Measurements from ENCODE around the gene STK33. TPM values are rescaled to one million over a fixed set of nuclear protein-coding genes. Genes with fewer than 3 reads are reported as not detected.

Gene STK33
- polyA plus RNA-seq, 1 donor from 2014 or later, result 13.9 TPM

DNA sequence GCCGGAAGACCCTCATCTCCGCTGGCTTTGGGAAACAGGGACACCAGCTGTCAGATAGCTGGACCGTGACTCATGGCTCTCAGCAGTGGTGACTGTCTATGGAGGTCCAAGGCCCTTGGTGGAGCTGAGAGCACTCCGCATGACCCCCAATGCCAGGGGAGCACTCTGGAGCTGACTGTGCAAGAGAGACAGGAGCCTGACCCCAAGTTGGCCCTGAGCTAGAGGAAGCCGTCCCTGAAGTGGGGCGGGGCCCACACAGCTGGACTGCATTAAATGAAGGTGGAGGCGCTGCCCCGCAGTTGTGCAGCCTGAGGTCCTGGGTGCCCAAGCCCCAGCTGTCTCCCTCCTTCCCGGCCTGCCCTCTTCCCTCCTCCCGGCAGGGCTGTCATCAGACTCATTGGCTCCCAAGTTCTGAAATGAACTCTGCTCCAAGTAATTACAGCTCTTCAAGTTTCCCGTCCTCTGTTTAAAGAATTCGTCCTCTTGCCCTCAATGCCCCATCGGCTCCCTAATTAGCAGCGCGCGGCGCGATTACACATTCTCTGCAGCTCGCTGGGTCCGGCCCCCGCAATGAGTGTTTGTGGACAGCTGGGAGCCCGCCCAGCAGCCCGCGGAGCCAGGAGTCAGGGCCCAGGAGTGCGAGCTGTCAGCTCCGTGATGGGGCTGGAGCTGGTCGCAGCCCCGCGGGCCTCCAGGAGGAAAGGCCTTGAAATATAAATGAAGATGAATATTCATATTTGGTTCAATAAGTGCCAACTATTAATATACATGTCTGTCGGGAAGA lies 237.1 kb downstream of the STK33 start:
- Histone ChIP-seq H3K36me3 (ENCODE audit: insufficient read depth, low read length) (no peaks in the 10 kb centered on the region), H3K79me2 (replicated peaks; ENCODE audit: insufficient read depth, low read length) (no peaks in the 10 kb centered on the region), H3K4me2 (ENCODE audit: low read length) (no peak overlapping the region), H3K27me3 (ENCODE audit: insufficient read depth, low read depth, low read length) (no peaks in the 10 kb centered on the region), H3K9me3 (ENCODE audit: low read length) (no peaks in the 10 kb centered on the region), H4K20me1 (ENCODE audit: insufficient read depth) (no peaks in the 10 kb centered on the region), H3K9me2 (ENCODE audit: insufficient read depth, low read length) (no peaks in the 10 kb centered on the region), H2AFZ (ENCODE audit: low read depth, low read length) (no peak overlapping the region), H3K27ac (ENCODE audit: low read length) (no peak overlapping the region), H3K9ac (ENCODE audit: low read length) (no peak overlapping the region), H3K4me3 (ENCODE audit: low read length) (no peak overlapping the region), H3F3A (ENCODE audit: insufficient read depth, low read length, poor library complexity, severe bottlenecking) (no peaks in the 10 kb centered on the region)
- no peak for TF ChIP-seq RAD21 (conservative IDR thresholded peaks at IDR 0.05)
- no peak for TF ChIP-seq EP300 (conservative IDR thresholded peaks at IDR 0.05; ENCODE audit: poor library complexity, severe bottlenecking)
- TF ChIP-seq POLR2AphosphoS5 (IDR thresholded peaks at IDR 0.05), result no peak
- no peak for TF ChIP-seq SMC3 (conservative IDR thresholded peaks at IDR 0.05; ENCODE audit: poor library complexity)
- no peak for TF ChIP-seq REST (IDR thresholded peaks at IDR 0.05; ENCODE audit: borderline replicate concordance)
- no peak for TF ChIP-seq TAF1 (IDR thresholded peaks at IDR 0.05; ENCODE audit: low read depth)
- TF ChIP-seq CTCF (IDR thresholded peaks at IDR 0.05; ENCODE audit: poor library complexity, severe bottlenecking), result no peak
- TF ChIP-seq EZH2 (IDR thresholded peaks at IDR 0.05; ENCODE audit: borderline replicate concordance, insufficient read depth, low read length, poor library complexity, severe bottlenecking), result no peak
- no peak for TF ChIP-seq MXI1 (conservative IDR thresholded peaks at IDR 0.05; ENCODE audit: poor library complexity, severe bottlenecking)

DNA sequence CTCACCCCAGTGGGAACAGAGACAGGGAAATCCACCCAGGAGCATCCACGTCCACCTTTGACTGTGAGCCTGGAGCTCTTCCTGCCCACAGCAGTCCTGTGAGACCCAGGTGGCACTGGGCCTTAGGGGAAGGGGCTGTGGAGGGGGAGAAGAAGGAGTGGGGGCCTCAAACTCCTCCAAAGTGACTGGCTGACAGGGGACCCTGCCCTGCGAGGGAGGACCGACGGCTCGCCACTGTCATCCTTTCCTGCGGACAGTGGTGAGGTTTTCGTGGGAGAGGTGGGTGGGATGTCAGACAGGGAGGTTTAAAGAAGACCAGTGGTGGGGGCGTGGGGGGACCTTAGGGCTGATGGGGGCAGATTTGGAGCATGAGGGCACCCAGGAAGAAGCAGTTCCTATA lies 237.8 kb downstream of the STK33 start:
- H3K4me2 ChIP-seq (ENCODE audit: low read length), result no peak overlapping the region
- H2AFZ ChIP-seq (ENCODE audit: low read depth, low read length), result no peak overlapping the region
- no peaks in the 10 kb centered on the region for H3K36me3 ChIP-seq (ENCODE audit: insufficient read depth, low read length)
- H3F3A ChIP-seq (ENCODE audit: insufficient read depth, low read length, poor library complexity, severe bottlenecking), result no peaks in the 10 kb centered on the region
- H3K4me3 ChIP-seq (ENCODE audit: low read length), result no peak overlapping the region
- H3K27ac ChIP-seq (ENCODE audit: low read length), result no peak overlapping the region
- H3K9me2 ChIP-seq (ENCODE audit: insufficient read depth, low read length), result no peaks in the 10 kb centered on the region
- H4K20me1 ChIP-seq (ENCODE audit: insufficient read depth), result no peaks in the 10 kb centered on the region
- H3K79me2 ChIP-seq (replicated peaks; ENCODE audit: insufficient read depth, low read length), result no peaks in the 10 kb centered on the region
- TF ChIP-seq TAF1 (IDR thresholded peaks at IDR 0.05; ENCODE audit: low read depth) (no peak), REST (IDR thresholded peaks at IDR 0.05; ENCODE audit: borderline replicate concordance) (no peak), EP300 (conservative IDR thresholded peaks at IDR 0.05; ENCODE audit: poor library complexity, severe bottlenecking) (no peak), MXI1 (conservative IDR thresholded peaks at IDR 0.05; ENCODE audit: poor library complexity, severe bottlenecking) (no peak), SMC3 (conservative IDR thresholded peaks at IDR 0.05; ENCODE audit: poor library complexity) (no peak), POLR2AphosphoS5 (IDR thresholded peaks at IDR 0.05) (no peak)
- H3K27me3 ChIP-seq (ENCODE audit: insufficient read depth, low read depth, low read length), result no peaks in the 10 kb centered on the region
- H3K9me3 ChIP-seq (ENCODE audit: low read length), result no peaks in the 10 kb centered on the region
- no peak overlapping the region for H3K9ac ChIP-seq (ENCODE audit: low read length)

Data from neural cell (in vitro differentiated cells).